Measurements from ENCODE around the gene CNBD2.

CNBD2 gene

DNA sequence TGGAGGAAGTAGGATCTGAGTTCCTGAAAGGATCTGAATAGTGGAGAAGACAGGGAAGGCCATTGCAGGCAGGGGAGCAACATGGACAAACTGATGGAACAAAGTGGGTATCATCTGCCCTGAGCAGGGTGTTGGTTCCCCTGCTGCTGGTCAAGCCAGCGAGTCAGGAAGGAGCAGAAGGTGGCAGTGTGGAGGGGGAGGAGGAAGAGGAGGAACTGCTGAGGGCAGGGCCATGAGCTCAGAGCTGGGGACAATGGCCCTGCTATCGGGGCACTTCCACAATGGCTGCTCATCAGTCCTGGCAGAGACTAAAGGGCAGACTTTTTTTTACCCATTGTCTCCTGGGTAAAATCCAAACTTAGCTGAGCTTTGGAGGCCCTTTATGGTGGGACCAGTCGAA lies 13.6 kb downstream of the CNBD2 start:
- TF ChIP-seq ZC3H10 (CRISPR knock-in tag; IDR thresholded peaks at IDR 0.05) (no peak), SNAI2 (CRISPR knock-in tag; IDR thresholded peaks at IDR 0.05) (no peak), TOX (CRISPR knock-in tag; IDR thresholded peaks at IDR 0.05; ENCODE audit: borderline replicate concordance) (no peak), RARB (CRISPR knock-in tag; IDR thresholded peaks at IDR 0.05) (no peak)
- TF ChIP-seq, protein P1, sequence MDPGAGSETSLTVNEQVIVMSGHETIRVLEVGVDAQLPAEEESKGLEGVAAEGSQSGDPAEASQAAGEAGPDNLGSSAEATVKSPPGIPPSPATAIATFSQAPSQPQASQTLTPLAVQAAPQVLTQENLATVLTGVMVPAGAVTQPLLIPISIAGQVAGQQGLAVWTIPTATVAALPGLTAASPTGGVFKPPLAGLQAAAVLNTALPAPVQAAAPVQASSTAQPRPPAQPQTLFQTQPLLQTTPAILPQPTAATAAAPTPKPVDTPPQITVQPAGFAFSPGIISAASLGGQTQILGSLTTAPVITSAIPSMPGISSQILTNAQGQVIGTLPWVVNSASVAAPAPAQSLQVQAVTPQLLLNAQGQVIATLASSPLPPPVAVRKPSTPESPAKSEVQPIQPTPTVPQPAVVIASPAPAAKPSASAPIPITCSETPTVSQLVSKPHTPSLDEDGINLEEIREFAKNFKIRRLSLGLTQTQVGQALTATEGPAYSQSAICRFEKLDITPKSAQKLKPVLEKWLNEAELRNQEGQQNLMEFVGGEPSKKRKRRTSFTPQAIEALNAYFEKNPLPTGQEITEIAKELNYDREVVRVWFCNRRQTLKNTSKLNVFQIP (CRISPR knock-in tag; IDR thresholded peaks at IDR 0.05; ENCODE audit: borderline replicate concordance, low read depth): no peak
- ATAC-seq: no peak

DNA sequence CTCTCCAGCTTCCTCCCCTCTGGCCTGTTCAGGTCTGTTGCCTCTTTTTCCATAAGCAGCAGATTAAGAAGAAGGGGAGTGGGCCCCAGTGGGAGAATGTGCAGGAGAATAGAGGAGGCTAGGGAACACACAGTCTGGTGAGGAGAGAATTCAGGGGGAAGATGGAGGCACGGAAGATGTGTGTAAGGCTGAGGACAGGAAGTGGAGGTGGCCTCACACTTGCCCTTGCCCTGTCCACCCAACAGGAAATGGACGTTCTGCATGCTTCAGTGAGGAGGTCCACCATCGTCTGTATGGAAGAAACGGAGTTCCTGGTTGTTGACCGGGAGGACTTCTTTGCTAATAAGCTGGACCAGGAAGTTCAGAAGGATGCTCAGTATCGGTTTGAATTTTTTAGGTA lies 16.0 kb downstream of the CNBD2 start:
- no peak for TF ChIP-seq ESRRG (CRISPR knock-in tag; IDR thresholded peaks at IDR 0.05)
- TF ChIP-seq, protein P2, sequence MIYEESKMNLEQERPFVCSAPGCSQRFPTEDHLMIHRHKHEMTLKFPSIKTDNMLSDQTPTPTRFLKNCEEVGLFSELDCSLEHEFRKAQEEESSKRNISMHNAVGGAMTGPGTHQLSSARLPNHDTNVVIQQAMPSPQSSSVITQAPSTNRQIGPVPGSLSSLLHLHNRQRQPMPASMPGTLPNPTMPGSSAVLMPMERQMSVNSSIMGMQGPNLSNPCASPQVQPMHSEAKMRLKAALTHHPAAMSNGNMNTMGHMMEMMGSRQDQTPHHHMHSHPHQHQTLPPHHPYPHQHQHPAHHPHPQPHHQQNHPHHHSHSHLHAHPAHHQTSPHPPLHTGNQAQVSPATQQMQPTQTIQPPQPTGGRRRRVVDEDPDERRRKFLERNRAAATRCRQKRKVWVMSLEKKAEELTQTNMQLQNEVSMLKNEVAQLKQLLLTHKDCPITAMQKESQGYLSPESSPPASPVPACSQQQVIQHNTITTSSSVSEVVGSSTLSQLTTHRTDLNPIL (CRISPR knock-in tag; IDR thresholded peaks at IDR 0.05; ENCODE audit: low read depth): no peak
- no peak for ATAC-seq

DNA sequence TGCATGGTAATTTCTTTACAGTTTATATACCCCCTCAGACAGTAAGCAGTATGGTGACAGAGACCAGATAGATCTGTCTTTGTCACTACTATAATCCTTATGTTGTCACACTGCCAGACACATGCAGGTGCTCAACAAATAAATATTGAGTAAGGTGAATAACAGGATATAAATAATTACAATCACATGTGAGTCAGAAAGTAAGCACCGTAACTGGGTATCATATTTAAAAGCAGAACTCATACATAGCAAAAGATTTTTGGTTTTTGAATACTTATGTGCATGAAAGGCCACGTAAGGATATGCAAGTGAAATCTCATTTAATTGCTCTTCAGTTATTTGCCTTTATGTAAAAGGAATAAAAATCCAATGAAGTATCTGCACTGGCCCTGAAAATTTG lies 17.4 kb downstream of the CNBD2 start:
- no peak for ATAC-seq
- TF ChIP-seq SNAI2 (CRISPR knock-in tag; IDR thresholded peaks at IDR 0.05) (no peak), GLIS3 (CRISPR knock-in tag; IDR thresholded peaks at IDR 0.05) (no peak), OSR1 (CRISPR knock-in tag; IDR thresholded peaks at IDR 0.05) (no peak), PPARA (CRISPR knock-in tag; IDR thresholded peaks at IDR 0.05; ENCODE audit: borderline replicate concordance) (no peak), ZNF565 (CRISPR knock-in tag; conservative IDR thresholded peaks at IDR 0.05; ENCODE audit: low read depth) (no peak), ZFP3 (CRISPR knock-in tag; IDR thresholded peaks at IDR 0.05) (no peak), ZFP30 (CRISPR knock-in tag; IDR thresholded peaks at IDR 0.05) (no peak), TOX (CRISPR knock-in tag; IDR thresholded peaks at IDR 0.05; ENCODE audit: borderline replicate concordance) (no peak), ZC3H10 (CRISPR knock-in tag; IDR thresholded peaks at IDR 0.05) (no peak), RARB (CRISPR knock-in tag; IDR thresholded peaks at IDR 0.05) (no peak), ARNTL (CRISPR knock-in tag; IDR thresholded peaks at IDR 0.05; ENCODE audit: borderline replicate concordance, low read depth) (no peak), ISL1 (CRISPR knock-in tag; IDR thresholded peaks at IDR 0.05) (no peak)
- TF ChIP-seq, protein P3, sequence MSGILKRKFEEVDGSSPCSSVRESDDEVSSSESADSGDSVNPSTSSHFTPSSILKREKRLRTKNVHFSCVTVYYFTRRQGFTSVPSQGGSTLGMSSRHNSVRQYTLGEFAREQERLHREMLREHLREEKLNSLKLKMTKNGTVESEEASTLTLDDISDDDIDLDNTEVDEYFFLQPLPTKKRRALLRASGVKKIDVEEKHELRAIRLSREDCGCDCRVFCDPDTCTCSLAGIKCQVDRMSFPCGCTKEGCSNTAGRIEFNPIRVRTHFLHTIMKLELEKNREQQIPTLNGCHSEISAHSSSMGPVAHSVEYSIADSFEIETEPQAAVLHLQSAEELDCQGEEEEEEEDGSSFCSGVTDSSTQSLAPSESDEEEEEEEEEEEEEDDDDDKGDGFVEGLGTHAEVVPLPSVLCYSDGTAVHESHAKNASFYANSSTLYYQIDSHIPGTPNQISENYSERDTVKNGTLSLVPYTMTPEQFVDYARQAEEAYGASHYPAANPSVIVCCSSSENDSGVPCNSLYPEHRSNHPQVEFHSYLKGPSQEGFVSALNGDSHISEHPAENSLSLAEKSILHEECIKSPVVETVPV (CRISPR knock-in tag; IDR thresholded peaks at IDR 0.05): no peak
- TF ChIP-seq, protein P4, sequence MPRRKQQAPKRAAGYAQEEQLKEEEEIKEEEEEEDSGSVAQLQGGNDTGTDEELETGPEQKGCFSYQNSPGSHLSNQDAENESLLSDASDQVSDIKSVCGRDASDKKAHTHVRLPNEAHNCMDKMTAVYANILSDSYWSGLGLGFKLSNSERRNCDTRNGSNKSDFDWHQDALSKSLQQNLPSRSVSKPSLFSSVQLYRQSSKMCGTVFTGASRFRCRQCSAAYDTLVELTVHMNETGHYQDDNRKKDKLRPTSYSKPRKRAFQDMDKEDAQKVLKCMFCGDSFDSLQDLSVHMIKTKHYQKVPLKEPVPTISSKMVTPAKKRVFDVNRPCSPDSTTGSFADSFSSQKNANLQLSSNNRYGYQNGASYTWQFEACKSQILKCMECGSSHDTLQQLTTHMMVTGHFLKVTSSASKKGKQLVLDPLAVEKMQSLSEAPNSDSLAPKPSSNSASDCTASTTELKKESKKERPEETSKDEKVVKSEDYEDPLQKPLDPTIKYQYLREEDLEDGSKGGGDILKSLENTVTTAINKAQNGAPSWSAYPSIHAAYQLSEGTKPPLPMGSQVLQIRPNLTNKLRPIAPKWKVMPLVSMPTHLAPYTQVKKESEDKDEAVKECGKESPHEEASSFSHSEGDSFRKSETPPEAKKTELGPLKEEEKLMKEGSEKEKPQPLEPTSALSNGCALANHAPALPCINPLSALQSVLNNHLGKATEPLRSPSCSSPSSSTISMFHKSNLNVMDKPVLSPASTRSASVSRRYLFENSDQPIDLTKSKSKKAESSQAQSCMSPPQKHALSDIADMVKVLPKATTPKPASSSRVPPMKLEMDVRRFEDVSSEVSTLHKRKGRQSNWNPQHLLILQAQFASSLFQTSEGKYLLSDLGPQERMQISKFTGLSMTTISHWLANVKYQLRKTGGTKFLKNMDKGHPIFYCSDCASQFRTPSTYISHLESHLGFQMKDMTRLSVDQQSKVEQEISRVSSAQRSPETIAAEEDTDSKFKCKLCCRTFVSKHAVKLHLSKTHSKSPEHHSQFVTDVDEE (CRISPR knock-in tag; IDR thresholded peaks at IDR 0.05): no peak
- TF ChIP-seq, protein P2 (CRISPR knock-in tag; IDR thresholded peaks at IDR 0.05; ENCODE audit: low read depth): no peak

DNA sequence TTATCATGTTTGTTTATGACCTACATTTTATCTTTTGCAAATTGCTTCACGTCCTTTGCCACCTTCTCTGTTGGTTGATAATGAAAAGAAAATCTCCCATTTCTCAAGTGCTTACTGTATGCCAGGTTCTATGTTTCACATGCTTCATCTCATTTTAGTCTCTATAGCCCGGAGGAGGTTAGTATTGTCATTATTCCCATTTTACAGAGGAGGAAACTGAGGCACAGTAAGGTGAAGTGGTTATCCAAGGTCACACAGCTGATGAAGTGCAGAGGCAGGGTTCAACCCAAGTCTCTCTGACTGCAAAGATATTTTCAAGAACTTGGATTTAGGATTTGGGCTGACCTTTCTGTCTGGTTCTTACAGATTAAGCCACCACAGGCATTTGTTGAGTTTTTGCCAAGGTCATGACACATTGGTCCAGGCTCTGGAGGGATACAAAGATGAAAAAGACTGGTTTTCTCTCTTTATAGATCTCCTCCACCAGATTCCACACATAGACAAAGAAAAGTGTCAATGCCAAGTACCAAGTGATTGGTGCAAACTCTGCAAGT lies 20.6 kb downstream of the CNBD2 start:
- no peak for ATAC-seq
- TF ChIP-seq ZNF70 (CRISPR knock-in tag; IDR thresholded peaks at IDR 0.05): no peak
- no peak for TF ChIP-seq BACH2 (CRISPR knock-in tag; IDR thresholded peaks at IDR 0.05; ENCODE audit: borderline replicate concordance)
- TF ChIP-seq, protein P5, sequence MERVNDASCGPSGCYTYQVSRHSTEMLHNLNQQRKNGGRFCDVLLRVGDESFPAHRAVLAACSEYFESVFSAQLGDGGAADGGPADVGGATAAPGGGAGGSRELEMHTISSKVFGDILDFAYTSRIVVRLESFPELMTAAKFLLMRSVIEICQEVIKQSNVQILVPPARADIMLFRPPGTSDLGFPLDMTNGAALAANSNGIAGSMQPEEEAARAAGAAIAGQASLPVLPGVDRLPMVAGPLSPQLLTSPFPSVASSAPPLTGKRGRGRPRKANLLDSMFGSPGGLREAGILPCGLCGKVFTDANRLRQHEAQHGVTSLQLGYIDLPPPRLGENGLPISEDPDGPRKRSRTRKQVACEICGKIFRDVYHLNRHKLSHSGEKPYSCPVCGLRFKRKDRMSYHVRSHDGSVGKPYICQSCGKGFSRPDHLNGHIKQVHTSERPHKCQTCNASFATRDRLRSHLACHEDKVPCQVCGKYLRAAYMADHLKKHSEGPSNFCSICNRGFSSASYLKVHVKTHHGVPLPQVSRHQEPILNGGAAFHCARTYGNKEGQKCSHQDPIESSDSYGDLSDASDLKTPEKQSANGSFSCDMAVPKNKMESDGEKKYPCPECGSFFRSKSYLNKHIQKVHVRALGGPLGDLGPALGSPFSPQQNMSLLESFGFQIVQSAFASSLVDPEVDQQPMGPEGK (CRISPR knock-in tag; IDR thresholded peaks at IDR 0.05; ENCODE audit: borderline replicate concordance): no peak
- TF ChIP-seq ZFP30 (CRISPR knock-in tag; IDR thresholded peaks at IDR 0.05): no peak
- TF ChIP-seq OSR1 (CRISPR knock-in tag; IDR thresholded peaks at IDR 0.05): no peak
- no peak for TF ChIP-seq SNAI2 (CRISPR knock-in tag; IDR thresholded peaks at IDR 0.05)
- TF ChIP-seq, protein P4 (CRISPR knock-in tag; IDR thresholded peaks at IDR 0.05): no peak
- TF ChIP-seq, protein P3 (CRISPR knock-in tag; IDR thresholded peaks at IDR 0.05): no peak

All from SK-N-SH treated with all-trans-retinoic acid at 6 μM for 48 hours (cell line).